Activated naive CD4-positive, alpha-beta T cell (primary cell): ENCODE data around the gene STARD3.

Experiments
- DNase-seq, 4 experiments: peaks; one replicate each; lab custom pipeline; 2025; lab: John Stamatoyannopoulos, UW

STARD3 gene

DNA sequence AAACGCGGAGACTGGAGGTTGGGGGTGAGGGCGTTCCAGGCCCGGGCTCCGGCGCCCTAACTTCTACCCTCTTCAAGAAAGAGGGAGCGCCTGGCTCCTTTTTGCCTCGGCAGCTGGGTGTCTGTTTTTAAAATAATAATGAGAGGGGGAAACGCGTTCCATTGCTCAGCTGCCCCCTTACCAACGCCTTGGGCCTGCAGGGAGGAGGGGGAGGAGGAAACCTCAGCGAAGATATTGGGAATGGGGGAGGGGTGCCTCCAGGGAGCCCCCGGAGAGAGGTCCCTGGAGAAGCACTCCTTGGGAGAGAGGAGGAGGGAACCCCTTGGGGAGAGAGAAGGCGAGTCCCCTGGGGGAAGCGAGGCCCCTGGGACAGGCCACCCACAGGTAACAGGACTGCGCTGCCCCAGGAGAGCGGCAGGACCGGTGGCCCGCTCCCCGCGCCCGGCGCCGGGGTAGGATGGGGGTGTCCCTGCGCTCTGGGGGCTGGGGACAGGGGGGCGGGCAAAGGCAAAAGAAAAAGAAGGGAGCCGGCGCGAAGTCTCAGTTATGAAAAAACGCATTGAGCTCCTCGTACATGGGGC is 31.9 kb upstream of the STARD3 start:
- no peak for DNase-seq

DNA sequence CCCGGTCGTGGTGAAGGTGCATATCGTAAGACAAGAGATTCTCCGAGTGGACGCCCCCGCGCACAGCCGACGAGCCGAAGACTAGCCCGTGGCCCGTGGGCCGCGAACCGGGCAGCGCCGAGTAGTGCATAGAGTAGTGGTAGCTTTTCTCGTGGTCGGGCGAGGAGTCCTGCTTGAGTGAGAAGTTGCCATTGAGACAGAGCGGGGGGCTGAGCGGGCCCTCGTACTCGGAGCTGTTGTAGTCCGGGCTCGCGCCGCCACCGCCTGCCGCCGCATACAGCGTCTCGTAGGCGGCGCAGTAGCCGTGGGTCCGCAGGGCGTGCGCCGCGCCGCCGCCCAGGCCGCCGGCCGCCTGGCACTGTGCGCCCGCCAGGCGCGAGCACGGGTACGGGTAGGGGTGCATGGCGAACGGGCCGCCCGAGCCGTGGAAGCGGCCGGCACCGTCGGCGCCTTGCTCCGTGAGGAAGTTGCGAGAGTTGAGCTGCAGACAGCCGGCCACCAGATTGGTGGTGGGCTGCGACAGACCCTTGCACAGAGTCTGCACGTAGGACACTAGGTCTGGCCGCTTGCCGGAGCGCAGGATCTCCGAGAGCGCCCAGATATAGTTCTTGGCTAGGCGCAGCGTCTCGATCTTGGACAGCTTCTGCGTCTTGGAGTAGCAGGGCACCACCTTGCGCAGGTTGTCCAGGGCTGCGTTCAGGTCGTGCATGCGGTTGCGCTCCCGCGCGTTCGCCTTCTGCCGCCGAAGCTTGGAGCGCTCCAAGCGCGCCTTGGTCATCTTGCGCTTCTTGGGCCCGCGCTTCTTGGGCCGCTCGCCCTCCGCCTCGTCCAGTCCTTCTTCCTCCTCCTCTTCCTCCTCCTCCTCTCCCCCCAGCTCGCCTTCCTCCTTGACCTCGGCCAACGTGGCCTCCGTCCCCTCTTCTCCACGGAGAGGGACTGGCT is 31.2 kb upstream of the STARD3 start:
- DNase-seq = no peak

GRCh38 chr17:39606434-39607056 is 30.4 kb upstream of the STARD3 start:
- DNase-seq = no peak

DNA sequence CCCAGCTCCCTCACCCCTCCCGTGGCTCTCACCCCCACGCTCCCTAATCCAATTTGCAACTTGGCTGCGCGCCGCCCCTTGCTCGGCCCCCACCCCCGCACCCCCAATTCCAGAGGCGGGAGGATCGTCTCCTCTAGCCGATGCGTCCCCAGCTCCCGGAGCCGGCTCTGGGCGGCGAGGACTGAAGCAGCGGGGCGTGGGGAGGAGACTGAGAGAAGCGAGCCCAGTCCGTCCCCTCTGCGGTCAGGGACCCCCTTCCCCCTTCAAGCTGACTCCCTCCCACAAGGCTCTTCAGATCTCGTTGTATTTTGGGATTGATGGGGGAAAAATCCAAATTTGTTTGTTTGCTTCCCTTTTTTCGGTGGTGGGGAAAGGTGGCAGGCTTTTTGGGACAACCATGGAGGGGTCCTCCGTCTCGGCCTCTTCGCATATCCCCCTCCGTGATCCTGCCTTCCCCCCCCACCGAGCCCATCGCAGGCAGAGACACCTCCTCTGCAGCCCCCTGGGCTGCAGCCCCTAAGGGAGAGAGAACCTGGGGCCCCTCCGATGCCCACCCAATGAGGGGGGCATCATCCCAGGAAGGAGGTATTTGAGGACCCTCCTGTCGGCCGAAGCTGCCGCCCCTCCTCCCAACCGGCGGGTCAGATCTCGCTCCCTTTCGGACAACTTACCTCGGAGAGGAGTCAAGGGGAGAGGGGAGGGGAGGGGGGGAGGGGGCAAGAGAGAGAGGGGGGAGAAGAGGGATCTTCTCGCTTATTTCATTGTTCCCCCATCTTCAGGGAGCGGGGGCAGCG is 29.7 kb upstream of the STARD3 start:
- DNase-seq = no peak

DNA sequence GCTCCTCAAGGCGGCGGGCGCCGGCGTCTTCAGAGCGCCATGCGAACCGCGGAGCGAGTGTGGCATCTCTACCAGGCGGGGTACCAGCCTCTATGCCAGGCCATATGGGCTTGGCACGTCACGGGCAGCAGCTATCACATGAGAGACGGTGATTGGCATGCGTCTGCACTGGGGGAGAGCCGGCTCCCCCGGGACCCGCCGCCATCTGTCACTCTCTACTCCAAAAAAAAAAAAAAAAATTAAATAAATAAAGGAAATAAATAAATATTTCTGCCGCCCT is 29.2 kb upstream of the STARD3 start, which contains the start of gene NEUROD2:
Gene NEUROD2 (minus strand): TSS at position 70 of the 280 bp plus-strand sequence. CDS start 1,321 bp downstream, outside the sequence.
- no peak for DNase-seq

DNA sequence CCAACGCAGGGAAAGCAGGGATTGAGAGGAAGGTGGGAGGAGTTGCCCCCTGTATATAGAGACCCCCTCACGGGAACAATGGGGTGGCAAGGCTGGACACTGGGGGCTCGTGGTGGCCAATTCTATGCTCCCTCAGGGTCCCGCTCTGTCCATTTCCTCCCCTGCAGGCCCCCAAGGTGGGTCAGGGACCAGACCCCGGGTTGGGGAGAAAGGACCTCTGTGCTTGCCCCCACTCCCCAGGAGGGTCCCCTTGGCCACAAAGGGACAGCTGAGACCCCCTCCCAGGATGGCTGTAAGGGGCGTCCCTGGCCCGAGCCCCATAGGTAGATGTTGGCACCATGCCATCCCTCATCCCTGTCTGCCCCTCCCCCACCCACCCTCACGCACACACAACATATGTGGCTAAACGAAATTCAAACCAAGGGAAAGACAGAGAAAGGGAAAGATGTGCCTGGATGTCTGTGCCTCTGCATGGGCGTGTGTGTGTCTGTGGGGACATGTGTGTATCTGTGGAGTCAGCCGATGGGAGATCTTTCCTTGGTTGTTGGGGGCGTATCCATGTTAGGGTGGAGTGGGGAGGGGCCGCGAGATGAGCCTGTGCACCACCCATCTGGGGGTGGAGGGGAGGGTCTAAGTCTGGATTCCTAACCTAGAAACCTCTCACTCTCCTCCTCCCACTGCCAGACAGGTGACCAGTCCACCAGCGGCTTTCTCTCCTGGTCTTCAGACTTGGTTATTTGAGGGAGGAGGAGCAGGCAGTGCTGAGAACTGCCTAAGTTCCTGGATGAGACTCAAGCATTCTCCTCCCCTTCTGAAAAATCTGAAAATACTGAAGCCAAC is 28.6 kb upstream of the STARD3 start:
- no peak for DNase-seq

DNA sequence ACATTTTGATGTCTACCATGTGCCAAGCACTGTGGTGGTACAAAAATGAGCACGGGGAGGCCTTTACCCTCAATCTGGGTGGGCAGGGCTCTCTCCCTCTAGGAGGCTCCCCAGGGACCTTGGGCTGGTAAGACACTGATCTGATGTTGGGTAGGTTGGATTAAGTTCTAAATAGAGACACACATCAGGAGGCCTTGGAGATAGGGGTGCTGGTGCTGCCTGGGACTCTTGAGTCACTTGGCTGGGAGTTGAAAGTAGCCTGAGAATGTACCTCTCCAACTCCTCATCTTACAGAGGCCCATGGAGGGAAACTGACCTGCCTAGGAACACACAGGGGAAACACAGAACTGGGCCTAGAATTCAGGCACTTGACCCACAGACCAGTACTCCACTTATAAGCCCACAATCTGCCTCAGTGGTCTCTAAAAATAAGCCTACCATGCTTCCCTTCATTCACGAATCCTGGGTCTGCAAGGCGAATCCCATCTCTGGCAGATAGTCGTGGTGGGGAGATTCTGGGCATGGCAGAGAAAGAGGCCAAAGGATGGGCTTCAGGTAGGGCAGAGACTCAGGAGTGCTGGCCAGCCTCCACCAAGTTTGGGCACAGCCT is 27.4 kb upstream of the STARD3 start:
- no peak for DNase-seq

DNA sequence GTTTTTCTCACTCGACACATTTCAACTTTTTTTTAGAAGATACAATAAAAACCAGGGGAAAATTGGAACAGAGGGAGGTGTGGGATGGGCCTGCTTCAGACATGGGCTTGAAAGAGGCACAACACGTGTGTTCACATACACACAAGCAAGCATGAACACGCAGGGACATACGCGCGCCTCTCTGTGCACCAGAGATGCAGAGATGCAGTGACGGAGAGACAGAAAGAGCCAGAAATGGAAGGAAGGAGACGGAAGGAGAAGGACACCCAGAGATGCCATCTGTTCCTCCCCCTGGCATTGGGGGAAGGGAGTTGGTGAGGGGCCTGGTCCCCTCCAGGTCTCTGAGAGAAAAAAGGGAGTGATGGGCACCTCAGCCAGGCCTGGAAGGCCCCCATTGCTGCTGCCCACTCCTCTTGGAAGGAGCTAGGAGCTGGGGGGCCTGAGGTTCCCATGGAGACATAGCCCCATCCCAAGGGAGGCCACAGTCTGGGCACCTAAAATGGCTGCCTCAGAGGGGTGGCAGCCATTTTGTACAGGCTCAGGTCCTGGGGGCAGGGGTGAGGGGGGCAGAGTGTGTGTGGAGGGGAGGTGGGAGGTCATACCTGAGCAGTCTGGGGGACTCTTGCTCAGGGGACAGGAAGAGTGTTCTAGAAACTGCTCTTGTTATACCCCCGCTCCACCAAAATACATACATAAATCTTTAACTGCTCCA is 25.4 kb upstream of the STARD3 start:
- no peak for DNase-seq

DNA sequence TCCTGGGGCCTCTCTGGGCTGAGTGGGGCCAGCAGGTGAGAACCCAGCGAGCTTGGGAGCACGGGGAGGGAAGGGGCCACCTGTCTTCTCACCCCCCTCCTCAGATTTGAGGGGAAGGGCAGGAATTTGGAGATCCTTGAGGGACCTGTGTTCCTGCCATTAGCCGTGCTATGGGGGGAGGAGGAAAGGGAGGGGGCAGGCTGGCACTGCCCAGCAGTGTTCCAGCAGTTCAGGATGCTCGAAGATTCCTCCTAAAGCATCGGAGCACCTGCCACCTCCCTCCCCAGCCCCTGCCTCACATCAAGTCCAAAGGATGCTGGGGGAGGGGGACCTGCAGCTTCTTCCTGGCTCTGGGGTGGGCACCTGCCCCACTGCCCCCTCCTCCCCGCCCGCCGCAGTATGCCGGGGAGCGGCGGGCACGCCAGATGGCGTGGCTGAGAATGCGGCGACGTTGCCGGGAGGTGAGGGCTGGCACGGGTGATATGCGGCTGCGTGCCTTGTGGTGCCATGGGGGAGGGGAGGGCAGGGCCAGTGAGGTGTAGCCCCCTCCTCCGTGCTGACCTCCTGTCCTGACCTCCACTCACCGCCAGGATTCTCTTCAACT is 24.6 kb upstream of the STARD3 start:
- no peak for DNase-seq

DNA sequence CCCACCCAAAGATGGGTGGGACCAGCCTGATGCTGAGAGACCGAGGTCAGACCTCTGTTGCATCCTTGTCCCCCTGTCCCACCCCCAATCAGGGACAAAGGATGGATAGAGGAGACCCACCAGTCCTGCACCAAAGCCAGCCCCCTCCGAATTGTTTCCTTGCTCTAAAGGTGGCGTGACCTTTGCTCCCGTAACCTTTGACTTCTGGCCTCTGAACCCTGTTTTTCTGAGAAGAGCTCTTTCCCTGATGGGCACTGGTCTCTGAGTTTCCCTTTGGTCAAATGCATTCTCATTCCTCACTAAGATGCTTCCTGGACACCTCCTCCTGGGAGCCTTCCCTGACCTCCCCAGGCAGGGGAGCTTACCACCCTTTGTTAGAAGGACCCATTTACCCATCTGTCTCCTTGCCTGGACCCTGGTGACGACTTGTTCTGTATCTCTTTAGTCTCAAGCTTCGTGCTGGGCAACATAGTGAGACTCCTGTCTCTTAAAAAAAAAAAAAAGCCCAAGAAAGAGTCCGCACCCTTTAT is 23.9 kb upstream of the STARD3 start:
- no peak for DNase-seq

GRCh38 chr17:39614545-39615157 is 22.3 kb upstream of the STARD3 start:
- no peak for DNase-seq

DNA sequence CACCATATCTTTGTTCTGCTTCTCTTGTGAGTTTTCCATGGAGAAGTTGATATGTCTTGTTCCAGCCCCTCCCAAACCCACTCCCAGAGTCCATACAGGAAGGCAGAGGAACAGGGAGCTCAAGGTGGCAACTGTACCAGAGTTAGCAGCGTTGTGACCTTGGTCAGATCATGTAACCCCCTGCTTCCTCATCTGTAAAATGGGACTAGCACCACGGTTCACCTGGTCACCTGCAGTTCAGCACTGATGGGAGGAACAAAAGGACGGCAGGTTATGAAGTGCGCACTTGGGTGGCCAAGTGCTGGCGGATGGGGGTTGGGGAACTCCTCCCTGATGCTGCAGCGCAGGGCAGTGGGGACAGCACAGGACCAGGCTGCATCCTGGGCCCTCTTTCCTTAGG is 21.5 kb upstream of the STARD3 start:
- no peak for DNase-seq

GRCh38 chr17:39617100-39617445 is 19.9 kb upstream of the STARD3 start:
- no peak for DNase-seq

GRCh38 chr17:39617446-39618245 is 19.3 kb upstream of the STARD3 start:
- peak; percentile 25 to 60 (median 35) for DNase-seq

DNA sequence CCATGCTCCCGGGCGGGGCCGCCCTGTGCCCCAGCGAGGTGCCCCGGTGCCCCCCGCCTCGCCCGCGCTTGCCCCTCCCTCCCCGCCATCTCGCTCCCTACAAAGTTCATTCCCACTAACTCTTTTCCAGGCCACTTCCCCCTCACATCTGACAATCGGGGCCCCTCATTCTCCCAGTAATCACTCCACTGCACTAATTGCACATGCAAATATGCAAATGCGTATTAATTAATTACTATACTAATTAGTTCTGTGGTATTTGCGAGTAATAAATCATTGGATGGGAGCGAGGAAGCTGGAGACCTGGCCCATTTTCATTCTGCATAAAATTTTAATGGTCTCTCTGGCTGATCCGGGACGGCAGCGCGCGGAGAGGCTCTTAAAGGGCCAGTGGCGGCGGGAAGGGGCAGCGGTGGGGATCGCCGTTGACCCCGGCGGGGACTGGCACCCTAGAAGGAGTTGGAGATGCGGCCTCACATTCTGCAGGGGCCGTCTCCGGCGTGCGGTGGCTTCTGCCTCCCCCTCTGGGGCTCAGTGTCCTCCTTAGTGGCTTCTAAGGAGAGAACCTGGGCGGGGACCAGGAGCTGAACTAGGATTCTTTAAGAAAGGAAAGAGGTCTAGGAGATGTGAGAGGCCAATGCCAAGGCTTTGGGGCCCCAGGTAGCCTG is 18.6 kb upstream of the STARD3 start:
- DNase-seq = no peak

GRCh38 chr17:39618956-39619785 is 17.8 kb upstream of the STARD3 start:
- DNase-seq = no peak

GRCh38 chr17:39619786-39620101 is 17.2 kb upstream of the STARD3 start:
- no peak for DNase-seq
